HEK293 (cell line): ENCODE measurements around the gene SPEG.

ENCODE experiments used
- ATF2 ChIP-seq: fragments of 450-650 bp; formaldehyde crosslinking; IDR thresholded peaks from 2 replicates; pipeline ENCODE4 v1.5.1; 2016; ENCODE audit warnings: missing biosample characterization, missing genetic modification characterization, low read depth
- CTCF ChIP-seq: fragments of 450-650 bp; formaldehyde crosslinking; IDR thresholded peaks from 2 replicates; pipeline ENCODE4 v1.5.1; 2016; ENCODE audit warnings: missing biosample characterization, missing genetic modification characterization
- HOXA7 ChIP-seq: sonication (generic); formaldehyde crosslinking; IDR thresholded peaks from 2 replicates; pipeline ENCODE4 v1.8.1; 2022; ENCODE audit warnings: missing genetic modification reagents, borderline replicate concordance
- SP7 ChIP-seq: fragments of 450-650 bp; formaldehyde crosslinking; IDR thresholded peaks from 2 replicates; pipeline ENCODE4 v1.5.1; 2016; ENCODE audit warnings: missing biosample characterization, missing genetic modification characterization
- ZBTB11 ChIP-seq: fragments of 450-650 bp; formaldehyde crosslinking; conservative IDR thresholded peaks from 2 replicates; pipeline ENCODE4 v1.5.1; 2016; ENCODE audit warnings: low read depth, missing biosample characterization, missing genetic modification characterization
- ZBTB17 ChIP-seq: fragments of 450-650 bp; formaldehyde crosslinking; IDR thresholded peaks from 2 replicates; pipeline ENCODE4 v1.5.1; 2016; ENCODE audit warnings: missing biosample characterization, missing genetic modification characterization
- ZNF24 ChIP-seq: fragments of 450-650 bp; formaldehyde crosslinking; IDR thresholded peaks from 2 replicates; pipeline ENCODE4 v1.5.1; 2016; ENCODE audit warnings: missing biosample characterization, missing genetic modification characterization
- ZNF274 ChIP-seq, 2 experiments: fragments of 200-500 bp in 1 of 2; fragments of 450-650 bp in 1 of 2; sonication (Bioruptor generic) in 1 of 2; formaldehyde crosslinking in 1 of 2; IDR thresholded peaks; 2 replicates each; pipeline versions ENCODE4 v1.5.1 to v1.6.1; 2014 to 2016; ENCODE audit warnings: borderline replicate concordance in 1 of 2, inconsistent platforms in 1 of 2, low read length in 1 of 2, missing biosample characterization in 1 of 2, missing genetic modification characterization in 1 of 2
- ZNF561 ChIP-seq: fragments of 450-650 bp; IDR thresholded peaks from 2 replicates; pipeline ENCODE4 v1.5.1; 2018; ENCODE audit warnings: missing biosample characterization, missing genetic modification characterization, borderline replicate concordance
- ZNF768 ChIP-seq: fragments of 450-650 bp; formaldehyde crosslinking; IDR thresholded peaks from 2 replicates; pipeline ENCODE4 v1.5.1; 2018; ENCODE audit warnings: missing biosample characterization, mild to moderate bottlenecking, missing genetic modification characterization
- ZNF792 ChIP-seq: fragments of 450-650 bp; formaldehyde crosslinking; IDR thresholded peaks from 2 replicates; pipeline ENCODE4 v1.5.1; 2016; ENCODE audit warnings: missing biosample characterization, missing genetic modification characterization

GRCh38 chr2:219428469-219428868 lies 6.2 kb upstream of the SPEG start:
- no peak for TF ChIP-seq ATF2 (tag by site-specific recombination)
- TF ChIP-seq ZNF274 (IDR thresholded peaks at IDR 0.05; ENCODE audit: low read length): no peak
- TF ChIP-seq ZNF274 (tag by site-specific recombination; IDR thresholded peaks at IDR 0.05; ENCODE audit: borderline replicate concordance): no peak
- no peak for TF ChIP-seq CTCF (tag by site-specific recombination)
- no peak for TF ChIP-seq ZBTB11 (tag by site-specific recombination)
- no peak for TF ChIP-seq SP7
- TF ChIP-seq ZBTB17 (tag by site-specific recombination): no peak
- TF ChIP-seq ZNF792: no peak
- no peak for TF ChIP-seq ZNF768
- no peak for TF ChIP-seq ZNF561 (tag by site-specific recombination)
- no peak for TF ChIP-seq ZNF24
- no peak for TF ChIP-seq HOXA7 (CRISPR knock-in tag)
